ENCODE results near the gene TNFRSF19. TPM values are rescaled to one million over a fixed set of nuclear protein-coding genes. Genes with fewer than 3 reads are reported as not detected.

The TNFRSF19 gene
- total RNA-seq, 6 donors from 2014 or later, result 7.8 to 23.5 (median 14.5) TPM

- H3K4me1 ChIP-seq, result no peaks in the 10 kb centered on the region
- no peaks in the 10 kb centered on the region for H3K27me3 ChIP-seq
- no peak overlapping the region for H3K4me3 ChIP-seq
- no peak for ATAC-seq (ENCODE audit: low FRiP score in 2 of 2)
- H3K36me3 ChIP-seq, result no peaks in the 10 kb centered on the region
- H3K27ac ChIP-seq, result no peak overlapping the region
- H3K9me3 ChIP-seq, result peaks cover 3 to 14% (median 6%) of the 10 kb centered on the region in 4 donors
- DNase-seq, result no peak
- no peak for TF ChIP-seq POLR2AphosphoS5 (IDR thresholded peaks at IDR 0.05)
- TF ChIP-seq CTCF (IDR thresholded peaks at IDR 0.05), result no peak
- no peak for TF ChIP-seq EP300 (IDR thresholded peaks at IDR 0.05)
- no peak for TF ChIP-seq POLR2A (IDR thresholded peaks at IDR 0.05)
- 90 to 94% methylated on average over 5 of the region's 5 CpGs for WGBS, 2 donors
Measured at GRCh38 chr13:23687614-23688013, 117.4 kb downstream of the TNFRSF19 start.

- no peak overlapping the region for H3K27ac ChIP-seq
- ATAC-seq (ENCODE audit: low FRiP score in 2 of 2), result no peak
- H3K4me1 ChIP-seq, result no peaks in the 10 kb centered on the region
- H3K36me3 ChIP-seq, result no peaks in the 10 kb centered on the region
- no peak for DNase-seq
- H3K9me3 ChIP-seq, result peaks cover 3 to 14% (median 6%) of the 10 kb centered on the region in 4 donors
- H3K27me3 ChIP-seq, result no peaks in the 10 kb centered on the region
- H3K4me3 ChIP-seq, result no peak overlapping the region
- WGBS, 2 donors, result 86 to 90% methylated on average over 3 of the region's 3 CpGs
- TF ChIP-seq EP300 (IDR thresholded peaks at IDR 0.05) (no peak), POLR2AphosphoS5 (IDR thresholded peaks at IDR 0.05) (no peak), POLR2A (IDR thresholded peaks at IDR 0.05) (no peak), CTCF (IDR thresholded peaks at IDR 0.05) (no peak)
Measured at GRCh38 chr13:23688336-23688735, 118.1 kb downstream of the TNFRSF19 start.

DNA sequence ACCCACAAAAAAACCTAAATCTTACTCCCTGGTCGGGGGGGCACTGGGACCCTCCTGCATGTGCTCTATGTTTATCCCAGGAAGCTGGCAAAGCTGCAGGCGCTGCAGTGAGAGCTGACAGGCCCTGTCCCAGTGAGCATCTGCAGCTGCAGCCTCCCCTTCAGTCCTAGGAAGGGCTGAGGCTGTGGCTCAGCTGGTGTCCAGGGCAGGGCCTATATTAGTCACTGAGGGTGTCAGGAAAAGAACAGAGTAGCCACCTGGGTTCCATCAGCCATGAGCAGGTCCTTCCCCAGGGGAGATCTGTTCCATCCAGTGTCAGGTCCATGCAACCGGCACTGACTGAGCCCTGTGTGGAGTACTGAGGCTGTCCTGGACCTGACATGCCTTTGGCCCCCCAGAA, 120.5 kb downstream of the TNFRSF19 start:
- TF ChIP-seq EP300 (IDR thresholded peaks at IDR 0.05) (no peak), POLR2A (IDR thresholded peaks at IDR 0.05) (no peak), CTCF (IDR thresholded peaks at IDR 0.05) (no peak), POLR2AphosphoS5 (IDR thresholded peaks at IDR 0.05) (no peak)
- Histone ChIP-seq H3K9me3 (no peaks in the 10 kb centered on the region), H3K4me1 (peaks cover 0 to 3% (median 0%) of the 10 kb centered on the region in 4 donors), H3K36me3 (no peaks in the 10 kb centered on the region), H3K27ac (no peak overlapping the region), H3K27me3 (no peaks in the 10 kb centered on the region), H3K4me3 (no peak overlapping the region)
- DNase-seq (no peak), ATAC-seq (ENCODE audit: low FRiP score in 2 of 2) (peak; percentile 16 to 40)
- WGBS, 2 donors, result 72 to 79% methylated on average over 2 to 3 of the region's 3 CpGs

DNA sequence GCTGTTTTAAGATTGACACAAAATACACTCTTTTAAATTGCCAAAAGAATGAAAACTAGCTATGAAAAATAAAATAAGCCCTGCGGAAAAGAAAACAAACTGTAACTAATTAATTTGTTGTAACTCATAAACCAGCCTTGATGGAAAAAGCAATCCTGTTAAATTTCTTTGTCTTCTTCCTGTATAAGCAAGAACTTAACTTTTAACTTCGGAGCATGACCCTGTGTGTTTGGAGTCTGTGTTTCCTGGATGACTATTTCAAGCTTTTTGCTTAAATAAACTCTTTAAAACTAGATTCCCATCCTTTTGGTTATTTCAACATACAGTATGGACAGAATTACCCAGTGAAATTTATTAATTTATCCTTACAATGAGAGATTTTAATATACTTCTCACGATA, 122.6 kb downstream of the TNFRSF19 start:
- H3K36me3 ChIP-seq, result no peaks in the 10 kb centered on the region
- no peaks in the 10 kb centered on the region for H3K9me3 ChIP-seq
- TF ChIP-seq EP300 (IDR thresholded peaks at IDR 0.05) (no peak), CTCF (IDR thresholded peaks at IDR 0.05) (no peak), POLR2AphosphoS5 (IDR thresholded peaks at IDR 0.05) (no peak), POLR2A (IDR thresholded peaks at IDR 0.05) (no peak)
- no peaks in the 10 kb centered on the region for H3K27me3 ChIP-seq
- whole genome bisulfite sequencing, 2 donors, result 68 to 76% methylated on average over 3 of the region's 3 CpGs
- no peak overlapping the region for H3K4me3 ChIP-seq
- peaks cover 0 to 14% (median 3%) of the 10 kb centered on the region in 4 donors for H3K4me1 ChIP-seq
- ATAC-seq (ENCODE audit: low FRiP score in 2 of 2), result no peak
- no peak overlapping the region for H3K27ac ChIP-seq
- DNase-seq, result no peak

GRCh38 chr13:23695196-23695595, 125.0 kb downstream of the TNFRSF19 start:
- H3K27me3 ChIP-seq, result no peaks in the 10 kb centered on the region
- peak in 1 of 2 donors; percentile 72 for DNase-seq
- no peaks in the 10 kb centered on the region for H3K36me3 ChIP-seq
- TF ChIP-seq CTCF (IDR thresholded peaks at IDR 0.05), result no peak
- TF ChIP-seq POLR2A (IDR thresholded peaks at IDR 0.05), result no peak
- no peak for TF ChIP-seq EP300 (IDR thresholded peaks at IDR 0.05)
- TF ChIP-seq POLR2AphosphoS5 (IDR thresholded peaks at IDR 0.05), result no peak
- peak in 1 of 2 donors; percentile 5 for ATAC-seq (ENCODE audit: low FRiP score in 2 of 2)
- H3K4me3 ChIP-seq, result no peak overlapping the region
- 90 to 100% methylated on average over 6 to 28 of the region's 28 CpGs for WGBS, 2 donors
- peaks cover 0 to 22% (median 4%) of the 10 kb centered on the region in 4 donors for H3K4me1 ChIP-seq
- no peaks in the 10 kb centered on the region for H3K9me3 ChIP-seq
- no peak overlapping the region for H3K27ac ChIP-seq
